Gastrocnemius medialis (tissue), 4 donors: ENCODE measurements around the gene SUN1.

Experiments
- POLR2A ChIP-seq, 2 donors: fragments of 450-650 bp; IDR thresholded peaks; one replicate each; pipeline ENCODE4 v1.6.1; 2017; ENCODE audit warnings: antibody characterized with exemption in 2 of 2, mild to moderate bottlenecking in 2 of 2, moderate library complexity in 2 of 2
- TF ChIP-seq, protein P1 (sequence below), 5 experiments: fragments of 450-650 bp in 3 of 5; fragments of 200-600 bp in 2 of 5; sonication (generic) in 2 of 5; IDR thresholded peaks in 4 of 5; conservative IDR thresholded peaks in 1 of 5; 1 replicate in 4 of 5; 2 replicates in 1 of 5; pipeline ENCODE4 v1.5.1; 2016 to 2019; ENCODE audit warnings: antibody characterized with exemption in 5 of 5, mild to moderate bottlenecking in 3 of 5, moderate library complexity in 3 of 5

GRCh38 chr7:883055-884021, 51.1 kb downstream of the SUN1 start:
- TF ChIP-seq, protein P1, sequence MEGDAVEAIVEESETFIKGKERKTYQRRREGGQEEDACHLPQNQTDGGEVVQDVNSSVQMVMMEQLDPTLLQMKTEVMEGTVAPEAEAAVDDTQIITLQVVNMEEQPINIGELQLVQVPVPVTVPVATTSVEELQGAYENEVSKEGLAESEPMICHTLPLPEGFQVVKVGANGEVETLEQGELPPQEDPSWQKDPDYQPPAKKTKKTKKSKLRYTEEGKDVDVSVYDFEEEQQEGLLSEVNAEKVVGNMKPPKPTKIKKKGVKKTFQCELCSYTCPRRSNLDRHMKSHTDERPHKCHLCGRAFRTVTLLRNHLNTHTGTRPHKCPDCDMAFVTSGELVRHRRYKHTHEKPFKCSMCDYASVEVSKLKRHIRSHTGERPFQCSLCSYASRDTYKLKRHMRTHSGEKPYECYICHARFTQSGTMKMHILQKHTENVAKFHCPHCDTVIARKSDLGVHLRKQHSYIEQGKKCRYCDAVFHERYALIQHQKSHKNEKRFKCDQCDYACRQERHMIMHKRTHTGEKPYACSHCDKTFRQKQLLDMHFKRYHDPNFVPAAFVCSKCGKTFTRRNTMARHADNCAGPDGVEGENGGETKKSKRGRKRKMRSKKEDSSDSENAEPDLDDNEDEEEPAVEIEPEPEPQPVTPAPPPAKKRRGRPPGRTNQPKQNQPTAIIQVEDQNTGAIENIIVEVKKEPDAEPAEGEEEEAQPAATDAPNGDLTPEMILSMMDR (IDR thresholded peaks at IDR 0.05 in 4 of 5, conservative IDR thresholded peaks at IDR 0.05 in 1 of 5) = no peak
- TF ChIP-seq POLR2A (IDR thresholded peaks at IDR 0.05) = peak in 1 of 2 donors; percentile 64
